ENCODE data around the gene SKIC2. TPM values are rescaled to one million over a fixed set of nuclear protein-coding genes. Genes with fewer than 3 reads are reported as not detected.

Gene SKIC2
- total and polyA plus RNA-seq, 2 of the 4 experiments (the other 2 are of a cell fraction): 30.6 to 46.0 TPM

GRCh38 chr6:31958412-31958740 lies 599 bp upstream of the SKIC2 start:
- Histone ChIP-seq H2BK5ac (ENCODE audit: low read depth, low read length, poor library complexity, severe bottlenecking) (peak overlapping the region; percentile 42), H2AFZ (replicated peaks; ENCODE audit: low read length, poor library complexity) (peak overlapping the region; percentile 92), H2AK9ac (replicated peaks; ENCODE audit: low read depth, low read length, poor library complexity) (peak overlapping the region; percentile 97), H3K56ac (ENCODE audit: extremely low read depth, insufficient read depth, low read length) (peak overlapping the region; percentile 85), H3K9me3 (ENCODE audit: control insufficient read depth, insufficient read depth, low read length) (no peaks in the 10 kb centered on the region), H3K23ac (ENCODE audit: low read depth, low read length) (peak overlapping the region; percentile 82), H3K9ac (ENCODE audit: low read depth, low read length) (peak overlapping the region; percentile 93), H3K14ac (replicated peaks; ENCODE audit: low read depth, low read length) (peak overlapping the region; percentile 91), H3K4me2 (ENCODE audit: low read depth, low read length) (peak overlapping the region; percentile 91), H4K20me1 (ENCODE audit: insufficient read depth, low read length) (no peaks in the 10 kb centered on the region), H4K8ac (ENCODE audit: low read depth in 2 of 2, low read length in 2 of 2) (peak overlapping the region; percentile 90 to 94), H3K18ac (ENCODE audit: low read depth, low read length) (no peak overlapping the region), H3K4me3 (ENCODE audit: insufficient read depth, low read depth, low read length) (peak overlapping the region; percentile 75), H3K27ac (ENCODE audit: insufficient read depth, low read length) (peak overlapping the region; percentile 74), H3K9me1 (ENCODE audit: insufficient read depth, low read length) (peaks cover 12% of the 10 kb centered on the region), H3K4me1 (ENCODE audit: control insufficient read depth, insufficient read depth, low read length) (peaks cover 7% of the 10 kb centered on the region; the same call in 1 of the 2 replicates), H2AK5ac (ENCODE audit: low read depth, low read length) (peak overlapping the region; percentile 92), H3K27me3 (ENCODE audit: control insufficient read depth, insufficient read depth, low read length) (no peaks in the 10 kb centered on the region), H2BK20ac (ENCODE audit: low read depth, low read length) (no peak overlapping the region), H3K4ac (ENCODE audit: low read depth, low read length) (peak overlapping the region; percentile 93), H2BK120ac (ENCODE audit: low read depth, low read length) (peak overlapping the region; percentile 27; the same call in 1 of the 2 replicates), H2BK15ac (ENCODE audit: low read depth, low read length) (no peak overlapping the region), H4K5ac (ENCODE audit: low read depth, low read length) (peak overlapping the region; percentile 46), H3K36me3 (ENCODE audit: control insufficient read depth, insufficient read depth, low read length) (peaks cover 49% of the 10 kb centered on the region), H3K79me1 (ENCODE audit: low read depth in 1 of 2, low read length in 2 of 2) (peaks cover 33 to 43% of the 10 kb centered on the region in 2 experiments), H4K91ac (ENCODE audit: insufficient read depth, low read depth, low read length) (peak overlapping the region; percentile 82)
- dilution Hi-C loops (cut with HindIII; ENCODE audit: low sequenced_read_pairs, unreplicated experiment): no loop called here
- in situ Hi-C loops (cut with MboI; ENCODE audit: low sequenced_read_pairs): no loop called here
- ATAC-seq (ENCODE audit: low read depth) (peak; percentile 25), DNase-seq (no peak)
- CTCF ChIA-PET: no interaction called here
- BruUV-seq (replicated peaks): no TSS peak
- WGBS, 2 experiments (ENCODE audit: extremely low coverage in 2 of 2, insufficient read length in 1 of 2): 18% methylated on average over 5 of the region's 11 CpGs; no CpG with 5 or more reads in 1 of the 2 experiments
- intact Hi-C loops (cut with micrococcal nuclease): loop anchor here (5.0 kb wide), 1 partner anchor 154 kb away; no protein-coding TSS in a partner anchor
- POLR2A ChIA-PET (ENCODE audit: unreplicated experiment): interaction anchor here (0.6 to 2.6 kb wide), 2 partner anchors 13 to 303 kb away, joined by 3 to 10 read pairs; partner anchors contain the start of genes APOM and DXO
- TF ChIP-seq NFE2L2 (IDR thresholded peaks at IDR 0.05; ENCODE audit: low read depth, low read length): no peak
- no peak for TF ChIP-seq MAFK (IDR thresholded peaks at IDR 0.05; ENCODE audit: low read depth, low read length)
- TF ChIP-seq BHLHE40 (IDR thresholded peaks at IDR 0.05; ENCODE audit: low read depth, low read length): no peak
- no peak for TF ChIP-seq RAD21 (IDR thresholded peaks at IDR 0.05; ENCODE audit: low read length)
- no peak for TF ChIP-seq MXI1 (IDR thresholded peaks at IDR 0.05; ENCODE audit: borderline replicate concordance, low read depth, low read length)
- no peak for TF ChIP-seq CEBPB (IDR thresholded peaks at IDR 0.05; ENCODE audit: low read depth, low read length)
- no peak for TF ChIP-seq USF2 (IDR thresholded peaks at IDR 0.05; ENCODE audit: low read depth, low read length)
- TF ChIP-seq FOS (IDR thresholded peaks at IDR 0.05; ENCODE audit: low read depth, low read length): no peak
- no peak for TF ChIP-seq RCOR1 (IDR thresholded peaks at IDR 0.05; ENCODE audit: insufficient replicate concordance, low read length)
- TF ChIP-seq, protein P1, sequence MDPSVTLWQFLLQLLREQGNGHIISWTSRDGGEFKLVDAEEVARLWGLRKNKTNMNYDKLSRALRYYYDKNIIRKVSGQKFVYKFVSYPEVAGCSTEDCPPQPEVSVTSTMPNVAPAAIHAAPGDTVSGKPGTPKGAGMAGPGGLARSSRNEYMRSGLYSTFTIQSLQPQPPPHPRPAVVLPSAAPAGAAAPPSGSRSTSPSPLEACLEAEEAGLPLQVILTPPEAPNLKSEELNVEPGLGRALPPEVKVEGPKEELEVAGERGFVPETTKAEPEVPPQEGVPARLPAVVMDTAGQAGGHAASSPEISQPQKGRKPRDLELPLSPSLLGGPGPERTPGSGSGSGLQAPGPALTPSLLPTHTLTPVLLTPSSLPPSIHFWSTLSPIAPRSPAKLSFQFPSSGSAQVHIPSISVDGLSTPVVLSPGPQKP (IDR thresholded peaks at IDR 0.05; ENCODE audit: borderline replicate concordance, low read depth, low read length): no peak
- TF ChIP-seq RFX5 (IDR thresholded peaks at IDR 0.05; ENCODE audit: low read depth, low read length): no peak
